Measurements from ENCODE around the gene CEP135. TPM values are rescaled to one million over a fixed set of nuclear protein-coding genes. Genes with fewer than 3 reads are reported as not detected.

CEP135 gene
- total and polyA plus RNA-seq, 7 experiments from 2014 or later, result 8.9 to 38.8 (median 20.7) TPM

- no peak overlapping the region for H3K4me3 Mint-ChIP-seq
- H3K9me3 ChIP-seq (ENCODE audit: control insufficient read depth in 2 of 3, low read length in 3 of 3), result no peaks in the 10 kb centered on the region
- no peaks in the 10 kb centered on the region for H3K36me3 ChIP-seq (ENCODE audit: control insufficient read depth in 2 of 3, insufficient read depth in 3 of 3, low read length in 3 of 3)
- no peaks in the 10 kb centered on the region for H3K4me1 Mint-ChIP-seq
- intact Hi-C loops (cut with micrococcal nuclease), result no loop called here
- ChIA-PET CTCF (no interaction called here), POLR2A (no interaction called here)
- no peak overlapping the region for H3K27ac Mint-ChIP-seq
- no peak overlapping the region for H3K4me3 ChIP-seq (ENCODE audit: low read length)
- peaks cover 0 to 5% (median 3%) of the 10 kb centered on the region in 5 donors for H3K27me3 Mint-ChIP-seq
- ATAC-seq (no peak), DNase-seq (no peak)
- peaks cover 0 to 2% (median 0%) of the 10 kb centered on the region in 11 donors for H3K9me3 Mint-ChIP-seq
- H3K27me3 ChIP-seq (ENCODE audit: control insufficient read depth in 2 of 2, insufficient read depth in 2 of 2, low read length in 2 of 2), result no peaks in the 10 kb centered on the region
- no peaks in the 10 kb centered on the region for H3K4me1 ChIP-seq (ENCODE audit: control insufficient read depth in 2 of 2, insufficient read depth in 2 of 2, low read length in 2 of 2)
- no peak overlapping the region for H3K27ac ChIP-seq (ENCODE audit: low read depth, low read length)
- no peaks in the 10 kb centered on the region for H3K36me3 Mint-ChIP-seq
These were observed 131.6 kb downstream of the CEP135 start for GRCh38 chr4:56080384-56080783.

- no peak overlapping the region for H3K4me3 Mint-ChIP-seq
- no peaks in the 10 kb centered on the region for H3K9me3 Mint-ChIP-seq
- intact Hi-C loops (cut with micrococcal nuclease), result no loop called here
- ATAC-seq, result no peak
- no peaks in the 10 kb centered on the region for H3K4me1 Mint-ChIP-seq
- H3K36me3 Mint-ChIP-seq, result no peaks in the 10 kb centered on the region
- Histone ChIP-seq H3K27ac (ENCODE audit: low read depth, low read length) (no peak overlapping the region), H3K4me1 (ENCODE audit: control insufficient read depth in 2 of 2, insufficient read depth in 2 of 2, low read length in 2 of 2) (no peaks in the 10 kb centered on the region), H3K9me3 (ENCODE audit: control insufficient read depth in 2 of 3, low read length in 3 of 3) (no peaks in the 10 kb centered on the region), H3K36me3 (ENCODE audit: control insufficient read depth in 2 of 3, insufficient read depth in 3 of 3, low read length in 3 of 3) (no peaks in the 10 kb centered on the region), H3K4me3 (ENCODE audit: low read length) (no peak overlapping the region), H3K27me3 (ENCODE audit: control insufficient read depth in 2 of 2, insufficient read depth in 2 of 2, low read length in 2 of 2) (no peaks in the 10 kb centered on the region)
- no peak overlapping the region for H3K27ac Mint-ChIP-seq
- POLR2A ChIA-PET, result interaction anchor here (0.7 kb wide), 1 partner anchor 21 kb away, joined by 5 read pairs; no protein-coding TSS in a partner anchor
- peaks cover 0 to 2% (median 0%) of the 10 kb centered on the region in 5 donors for H3K27me3 Mint-ChIP-seq
- CTCF ChIA-PET, result no interaction called here
- DNase-seq, result no peak
These were observed 134.1 kb downstream of the CEP135 start for GRCh38 chr4:56082829-56083228.

Other genes starting within 250 kb of the CEP135 start
- gene EXOC1L, start 129.2 kb upstream of the CEP135 start, total RNA-seq, result not detected
- not detected for gene EXOC1L, start 129.2 kb upstream of the CEP135 start, polyA plus RNA-seq
- gene EXOC1, start 95.3 kb upstream of the CEP135 start, total RNA-seq, result 10 to 100 TPM; 20.3 to 46.7 (median 32.1) TPM
- 10 to 100 TPM; 11.6 to 17.6 TPM for gene EXOC1, start 95.3 kb upstream of the CEP135 start, polyA plus RNA-seq

Data from naive thymus-derived CD4-positive, alpha-beta T cell (primary cell).